Endothelial cell of umbilical vein (primary cell): Measurements from ENCODE around the gene DBNL. TPM values are rescaled to one million over a fixed set of nuclear protein-coding genes. Genes with fewer than 3 reads are reported as not detected.

Experiments
- BruUV-seq: library from RNA; stranded (reverse); fragments of 400-500 nt; replicated peaks from 2 replicates; lab custom pipeline; 2021; lab: Mats Ljungman, UMichigan
- CTCF ChIA-PET: fragments of 300-600, 350-600 bp; sonication (Branson Sonifier 250); formaldehyde crosslinking; loops from one replicate; lab custom pipeline; 2021; ENCODE audit warnings: antibody characterized with exemption, inconsistent platforms; lab: Charles Lee
- POLR2A ChIA-PET: fragments of 300-600, 350-600 bp; sonication (Branson Sonifier 250); formaldehyde crosslinking; loops from one replicate; lab custom pipeline; 2021; ENCODE audit warnings: antibody characterized with exemption, inconsistent platforms; lab: Charles Lee
- DNase-seq: peaks from one replicate; pipeline ENCODE4 v3.0.0-alpha.2; 2011; ENCODE audit warnings: low read depth, low spot score
- FAIRE-seq: peaks from 2 replicates; lab custom pipeline; 2011; peaks lifted over from hg19 to GRCh38; lab: Jason Lieb, UNC
- H2AFZ ChIP-seq: 2 replicates; pipeline ENCODE4 v1.6.0; 2012; ENCODE audit warnings: low read depth, low read length, control low read depth, inconsistent platforms
- H3K27ac ChIP-seq: 2 replicates; pipeline ENCODE4 v1.5.1; 2011; ENCODE audit warnings: low read depth, mild to moderate bottlenecking, control low read depth, low read length, moderate library complexity; ENCODE audit not compliant: insufficient read depth
- H3K27me3 ChIP-seq, 2 experiments: 2 replicates each; pipeline versions ENCODE4 v1.6.0 to v1.6.1; 2011; ENCODE audit warnings: low read length in 2 of 2, mixed read lengths in 1 of 2; ENCODE audit not compliant: control insufficient read depth in 2 of 2, insufficient read depth in 2 of 2
- H3K36me3 ChIP-seq, 2 experiments: 2 replicates in 1 of 2; 3 replicates in 1 of 2; pipeline ENCODE4 v1.5.1; 2011; ENCODE audit warnings: low read length in 2 of 2, mild to moderate bottlenecking in 1 of 2, moderate library complexity in 1 of 2; ENCODE audit not compliant: control insufficient read depth in 2 of 2, insufficient read depth in 2 of 2; ENCODE audit errors: extremely low read depth in 1 of 2
- H3K4me1 ChIP-seq: 3 replicates; pipeline ENCODE4 v1.5.1; 2011; ENCODE audit warnings: mild to moderate bottlenecking, low read length; ENCODE audit not compliant: control insufficient read depth, insufficient read depth; ENCODE audit errors: extremely low read depth
- H3K4me2 ChIP-seq: 2 replicates; pipeline ENCODE4 v1.6.1; 2011; ENCODE audit warnings: low read length, control low read depth, mixed read lengths; ENCODE audit not compliant: insufficient read depth
- H3K4me3 ChIP-seq, 3 experiments: fragments of 200-600 bp in 1 of 3; sonication (generic), shearing (Covaris generic) in 1 of 3; replicated peaks in 1 of 3; 2 replicates each; pipeline ENCODE4 v1.5.1; 2011 to 2016; ENCODE audit warnings: control low read depth in 3 of 3, low read length in 3 of 3, mild to moderate bottlenecking in 2 of 3, inconsistent platforms in 1 of 3, low read depth in 1 of 3, moderate library complexity in 1 of 3; ENCODE audit not compliant: insufficient read depth in 1 of 3
- H3K79me2 ChIP-seq: 2 replicates; pipeline ENCODE4 v1.6.0; 2012; ENCODE audit warnings: low read length, inconsistent platforms; ENCODE audit not compliant: control insufficient read depth, insufficient read depth
- H3K9ac ChIP-seq: replicated peaks from 2 replicates; pipeline ENCODE3; 2011; ENCODE audit warnings: low read length, control low read depth; ENCODE audit not compliant: insufficient read depth; ENCODE audit errors: extremely low read depth
- H3K9me1 ChIP-seq: replicated peaks from 3 replicates; pipeline ENCODE4 v1.6.0; 2011; ENCODE audit warnings: mild to moderate bottlenecking, low read length; ENCODE audit not compliant: control insufficient read depth, insufficient read depth; ENCODE audit errors: extremely low read depth
- H3K9me3 ChIP-seq: replicated peaks from 2 replicates; pipeline ENCODE4 v1.5.1; 2012; ENCODE audit warnings: low read length, inconsistent platforms; ENCODE audit not compliant: control insufficient read depth, insufficient read depth
- H4K20me1 ChIP-seq: replicated peaks from 2 replicates; pipeline ENCODE3; 2011; ENCODE audit warnings: mild to moderate bottlenecking, low read length; ENCODE audit not compliant: control insufficient read depth, insufficient read depth; ENCODE audit errors: extremely low read depth
- CTCF ChIP-seq, 2 donors: IDR thresholded peaks; 1 replicate in 1 of 2; 2 replicates in 1 of 2; pipeline ENCODE4 v1.5.1; 2011; ENCODE audit warnings: low read length in 2 of 2, mild to moderate bottlenecking in 2 of 2, moderate library complexity in 2 of 2, control low read depth in 1 of 2, inconsistent platforms in 1 of 2, low read depth in 1 of 2; ENCODE audit not compliant: insufficient read depth in 1 of 2; ENCODE audit errors: extremely low read depth in 1 of 2
- EZH2 ChIP-seq: IDR thresholded peaks from 2 replicates; pipeline ENCODE4 v1.6.1; 2012; ENCODE audit warnings: borderline replicate concordance, low read depth, mild to moderate bottlenecking, moderate library complexity, low read length, inconsistent platforms; ENCODE audit not compliant: severe bottlenecking
- FOS ChIP-seq: IDR thresholded peaks from 2 replicates; pipeline ENCODE4 v1.6.1; 2011; ENCODE audit warnings: mild to moderate bottlenecking, low read length, moderate library complexity, borderline replicate concordance; ENCODE audit not compliant: insufficient read depth
- GATA2 ChIP-seq: IDR thresholded peaks from 2 replicates; pipeline ENCODE4 v1.7.0; 2011; ENCODE audit warnings: low read depth, mild to moderate bottlenecking, moderate library complexity, mixed read lengths, low read length; ENCODE audit not compliant: insufficient read length, insufficient read depth
- JUN ChIP-seq: IDR thresholded peaks from 2 replicates; pipeline ENCODE4 v1.6.1; 2011; ENCODE audit warnings: borderline replicate concordance, low read depth; ENCODE audit not compliant: insufficient read length, insufficient read depth
- MAX ChIP-seq: IDR thresholded peaks from 2 replicates; pipeline ENCODE4 v1.6.1; 2011; ENCODE audit not compliant: insufficient read depth, insufficient read length
- MYC ChIP-seq: IDR thresholded peaks from one replicate; pipeline ENCODE4 v1.6.1; 2011; ENCODE audit warnings: mild to moderate bottlenecking, low read depth, low read length
- POLR2A ChIP-seq: IDR thresholded peaks from 2 replicates; pipeline ENCODE4 v1.6.1; 2012; ENCODE audit warnings: low read depth, mild to moderate bottlenecking, control low read depth, low read length
- POLR2AphosphoS5 ChIP-seq: IDR thresholded peaks from 2 replicates; pipeline ENCODE4 v1.6.1; 2012; ENCODE audit warnings: low read depth, mild to moderate bottlenecking, control low read depth, low read length, moderate library complexity; ENCODE audit not compliant: insufficient read depth
- dilution Hi-C: fragments of 300-500 bp; cut with MboI; formaldehyde crosslinking; loops from one replicate; pipeline ENCODE4 v1.15.0; 2019; ENCODE audit warnings: low sequenced_read_pairs; ENCODE audit not compliant: extremely low pct_ligation_motif_present
- intact Hi-C: fragments of 100-400 bp; cut with micrococcal nuclease; formaldehyde crosslinking; loops from one replicate; pipeline ENCODE4 v1.10.0; 2022
- polyA plus RNA-seq, 4 experiments: library from polyadenylated mRNA; depleted of rRNA in 3 of 4; stranded (reverse) in 3 of 4; unstranded in 1 of 4; fragments of >200 nt; gene quantifications; 2 replicates each; pipeline versions ENCODE4 v1.2.1 to v1.2.3, GENCODE V29; 2011 to 2012; ENCODE audit warnings: missing spikeins in 1 of 4
- total RNA-seq: library from RNA; stranded (reverse); gene quantifications from 2 replicates; pipeline ENCODE4 v1.2.3, GENCODE V29; 2021

DBNL gene
- total and polyA plus RNA-seq, 2 donors (not counting 3 experiments of a cell fraction or from before 2014, with no cell fraction given) = 94.0 to 123 TPM

DNA sequence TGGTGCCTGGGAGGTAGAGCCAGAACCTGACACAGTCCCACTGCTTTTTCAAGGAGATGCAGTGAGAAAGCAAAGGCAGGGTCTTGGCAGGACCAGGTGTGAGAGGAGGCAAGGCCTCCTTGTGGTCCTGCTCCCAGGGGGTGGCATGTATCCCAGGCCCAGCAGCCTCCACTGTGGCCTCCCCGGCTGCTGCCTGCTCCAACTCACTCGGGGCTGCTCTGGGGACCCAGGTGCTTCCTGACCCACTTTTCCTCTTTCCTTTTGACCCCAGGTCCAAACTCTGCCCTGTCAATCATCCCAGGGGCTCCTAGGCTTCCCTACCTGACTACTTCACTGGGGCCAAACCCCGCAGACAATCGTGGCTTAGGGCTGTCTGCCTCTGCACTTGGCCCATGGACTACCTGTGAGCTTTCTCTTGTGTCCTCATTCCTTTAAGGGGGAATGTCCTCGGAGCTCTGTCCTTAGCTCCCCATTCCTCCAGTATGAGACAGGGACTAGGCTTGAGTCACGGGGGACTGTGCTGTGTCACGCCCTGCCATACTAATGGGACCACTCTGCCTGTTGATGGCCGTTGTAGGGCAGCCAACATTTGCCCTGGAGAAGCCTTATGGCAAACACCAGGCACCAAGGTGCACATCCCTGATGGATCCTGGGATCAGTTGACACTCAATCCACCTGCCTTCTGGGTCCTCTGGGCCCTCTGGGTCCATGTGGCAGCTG is 58.5 kb downstream of the DBNL start:
- intact Hi-C loops = no loop called here
- Histone ChIP-seq H3K4me2 (no peak overlapping the region), H3K9me1 (no peaks in the 10 kb centered on the region), H4K20me1 (no peaks in the 10 kb centered on the region), H3K4me1 (peaks cover 3% of the 10 kb centered on the region), H3K9ac (no peak overlapping the region), H3K79me2 (peaks cover 5% of the 10 kb centered on the region), H3K9me3 (no peaks in the 10 kb centered on the region), H3K4me3 (no peak overlapping the region), H3K27ac (no peak overlapping the region), H2AFZ (no peak overlapping the region), H3K36me3 (no peaks in the 10 kb centered on the region), H3K27me3 (no peaks in the 10 kb centered on the region)
- dilution Hi-C loops = no loop called here
- TF ChIP-seq MAX (no peak), GATA2 (no peak), MYC (no peak), EZH2 (no peak), POLR2A (no peak), JUN (no peak), POLR2AphosphoS5 (no peak), CTCF (IDR thresholded peaks at IDR 0.05; ENCODE audit: extremely low read depth in 1 of 2, insufficient read depth in 1 of 2, low read depth in 1 of 2, low read length in 2 of 2) (no peak), FOS (no peak)
- DNase-seq (no peak), FAIRE-seq (no peak)
- ChIA-PET CTCF (interaction anchor here (0.8 kb wide), 1 partner anchor 74 kb away, joined by 3 read pairs; no protein-coding TSS in a partner anchor), POLR2A (no interaction called here)
- no TSS peak for BruUV-seq
